Activated naive CD8-positive, alpha-beta T cell treated with anti-CD3 and anti-CD28 coated beads, Interleukin-2, amount 50 U/mL, for 16 hours (primary cell): ENCODE measurements around the gene TNC.

Source experiments
- DNase-seq: peaks from one replicate; pipeline ENCODE4 v3.0.0-alpha.2; 2020; ENCODE audit warnings: low read depth, low spot score

TNC gene

GRCh38 chr9:115057559-115057958 is 60.4 kb downstream of the TNC start:
- DNase-seq: no peak

- DNase-seq: no peak
These were observed 67.9 kb downstream of the TNC start for GRCh38 chr9:115050002-115050490.

- DNase-seq: no peak
These were observed 71.1 kb downstream of the TNC start for GRCh38 chr9:115046824-115047223.

GRCh38 chr9:115046199-115046598 is 71.8 kb downstream of the TNC start:
- no peak for DNase-seq

GRCh38 chr9:115043632-115044031 is 74.3 kb downstream of the TNC start:
- no peak for DNase-seq

- DNase-seq: no peak
These were observed 75.0 kb downstream of the TNC start for GRCh38 chr9:115042781-115043509.

- no peak for DNase-seq
These were observed 78.3 kb downstream of the TNC start for GRCh38 chr9:115039516-115040120.

- no peak for DNase-seq
These were observed 79.8 kb downstream of the TNC start for GRCh38 chr9:115038178-115038577.

GRCh38 chr9:115036691-115037090 is 81.3 kb downstream of the TNC start:
- no peak for DNase-seq

- no peak for DNase-seq
These were observed 81.9 kb downstream of the TNC start for GRCh38 chr9:115035841-115036612.

GRCh38 chr9:115034801-115035200 is 83.2 kb downstream of the TNC start:
- no peak for DNase-seq

GRCh38 chr9:115033800-115034199 is 84.2 kb downstream of the TNC start:
- no peak for DNase-seq

- no peak for DNase-seq
These were observed 85.7 kb downstream of the TNC start for GRCh38 chr9:115032296-115032695.

- no peak for DNase-seq
These were observed 88.0 kb downstream of the TNC start for GRCh38 chr9:115030006-115030405.

- DNase-seq: no peak
These were observed 92.2 kb downstream of the TNC start for GRCh38 chr9:115025721-115026120.

GRCh38 chr9:115024925-115025535 is 92.9 kb downstream of the TNC start:
- DNase-seq: no peak

- no peak for DNase-seq
These were observed 95.1 kb downstream of the TNC start for GRCh38 chr9:115022760-115023434.

GRCh38 chr9:115018547-115019435 is 99.2 kb downstream of the TNC start:
- DNase-seq: no peak

- DNase-seq: no peak
These were observed 101.6 kb downstream of the TNC start for GRCh38 chr9:115016344-115016743.

GRCh38 chr9:115015018-115015635 is 102.8 kb downstream of the TNC start:
- DNase-seq: no peak
